Germinal center (tissue), 1 donor: ENCODE data around the gene CXCL5.
"Not testable (repeated sequence)": the region's sequence is repeated elsewhere in the genome, so short reads cannot be mapped to it uniquely, and the experiment has no call there.

Experiments
- DNase-seq: peaks from one replicate; pipeline ENCODE4 v3.0.0; 2012; ENCODE audit warnings: mixed read lengths, low spot score

CXCL5 gene

DNA sequence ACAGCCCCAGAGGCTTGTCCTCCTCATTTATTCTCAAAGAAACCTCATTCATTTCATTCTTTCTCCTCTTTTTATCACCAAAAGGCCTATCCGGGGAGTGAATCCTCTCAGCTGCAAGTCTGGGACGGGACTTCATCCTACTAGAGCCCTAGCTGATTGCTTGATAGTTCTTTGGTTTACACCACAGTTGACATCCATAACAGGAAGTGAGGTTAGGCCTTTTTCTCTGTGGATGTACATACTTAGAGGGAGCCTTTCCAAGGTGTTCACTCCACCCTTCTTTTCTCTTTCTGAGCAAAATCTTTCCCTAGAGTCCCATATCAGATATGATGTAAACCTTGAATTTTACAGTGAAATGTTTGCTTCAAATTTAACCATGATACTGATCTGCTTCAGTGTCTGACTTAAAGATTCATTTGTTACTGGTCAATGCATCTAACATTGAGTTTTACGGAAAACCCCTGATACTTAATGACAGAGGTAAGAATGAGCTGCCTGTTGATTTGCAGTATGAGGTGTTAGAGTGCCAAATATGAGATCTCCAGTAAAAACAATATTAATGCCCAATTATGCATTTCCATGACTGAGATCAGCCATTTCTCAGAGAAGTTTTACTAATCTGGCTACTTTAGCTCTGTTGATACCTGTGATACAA is 16.8 kb upstream of the CXCL5 start:
- no peak for DNase-seq

DNA sequence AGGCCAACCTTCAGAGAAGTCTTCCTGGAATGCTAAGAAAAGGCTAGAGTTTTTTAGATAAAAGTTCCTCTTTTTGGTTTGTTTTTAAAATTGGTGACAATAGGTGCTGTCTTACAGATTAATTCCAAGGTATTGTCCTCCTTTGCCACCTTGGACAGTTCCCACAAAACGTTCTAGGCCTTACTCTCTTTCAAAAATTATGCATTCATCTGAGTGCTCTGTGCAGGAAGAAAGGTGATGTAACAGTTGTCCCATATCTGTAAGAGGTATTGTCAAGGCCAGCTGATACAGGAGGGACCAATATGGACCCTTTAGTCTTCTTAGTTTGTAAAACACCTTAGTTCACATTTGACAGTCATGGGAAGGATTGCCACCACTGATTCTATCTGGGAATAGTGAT is 15.9 kb upstream of the CXCL5 start:
- DNase-seq = no peak

DNA sequence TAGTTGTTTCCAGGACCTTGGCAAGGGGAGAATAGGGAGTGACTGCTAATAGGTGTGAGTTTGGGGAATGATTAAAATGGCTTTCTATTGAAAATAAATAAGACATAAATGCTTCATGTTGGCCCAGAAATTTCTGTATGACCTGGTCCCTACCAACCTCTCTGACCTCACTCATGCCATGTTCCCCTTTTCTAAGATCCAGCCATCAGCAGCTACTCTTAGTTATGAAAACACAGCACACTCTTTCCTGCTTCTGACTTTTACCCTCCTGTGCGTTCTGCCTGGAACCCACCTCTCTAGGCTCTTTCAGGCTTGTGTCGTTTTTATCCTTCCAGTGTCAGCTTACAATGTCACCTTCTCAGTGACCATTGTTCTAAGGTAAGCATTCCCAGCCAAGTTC is 14.8 kb upstream of the CXCL5 start:
- no peak for DNase-seq

DNA sequence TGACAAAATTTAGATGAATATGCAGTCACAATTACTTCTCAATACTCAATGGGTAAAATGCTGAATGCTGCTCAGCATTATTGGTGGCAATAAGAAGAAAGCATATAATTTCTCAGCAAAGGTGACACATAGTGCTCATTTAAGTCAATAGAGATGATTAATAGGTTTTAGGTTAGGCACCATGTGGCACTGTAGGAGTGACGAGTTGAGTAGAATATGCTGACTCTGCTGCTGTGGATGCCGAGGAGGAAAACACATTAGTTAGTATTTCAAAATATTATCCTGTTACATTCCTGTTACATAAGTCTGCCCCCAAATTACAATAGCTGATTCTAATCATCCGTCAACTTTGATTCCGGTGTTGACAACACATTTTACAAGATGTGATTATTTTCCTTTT is 13.7 kb upstream of the CXCL5 start:
- DNase-seq = no peak

DNA sequence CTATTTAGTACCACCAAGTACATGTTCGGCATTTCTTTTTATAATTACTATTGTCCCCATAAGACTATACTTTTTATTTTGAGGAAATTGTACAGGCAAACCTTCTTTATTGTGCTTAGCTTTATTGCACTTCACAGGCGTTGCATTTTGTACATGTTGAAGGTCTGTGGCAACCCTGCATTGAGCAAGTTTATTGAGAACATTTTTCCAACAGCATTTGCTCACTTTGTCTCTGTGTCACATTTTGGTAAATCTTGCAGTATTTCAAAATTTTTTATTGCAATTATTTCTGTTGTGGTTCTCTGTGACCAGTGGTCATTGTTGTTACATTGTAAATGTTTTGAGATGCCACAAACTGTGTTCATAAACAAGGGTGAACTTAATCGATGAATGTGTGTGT is 10.8 kb upstream of the CXCL5 start:
- no peak for DNase-seq

DNA sequence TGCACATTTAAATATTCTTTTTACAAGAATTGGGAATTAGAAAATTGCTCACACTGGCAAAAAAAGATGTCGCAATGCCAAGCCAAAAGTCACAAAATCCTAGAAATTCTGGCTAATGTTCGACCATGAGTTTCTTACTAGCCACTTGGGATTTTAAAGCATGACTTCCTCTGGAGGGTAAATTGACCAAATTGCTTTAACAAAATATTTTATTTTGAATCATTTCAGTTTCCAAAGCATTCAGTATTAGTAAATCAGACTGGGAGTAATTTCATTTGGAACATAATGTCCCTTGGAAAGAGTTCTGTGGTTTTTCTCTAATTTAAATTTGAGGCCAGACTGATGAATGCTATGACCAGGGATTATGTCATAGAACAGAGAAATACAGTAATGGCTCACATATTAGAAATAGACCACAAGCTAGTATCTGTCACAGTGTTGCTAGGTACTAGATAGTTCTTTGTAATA is 7.6 kb upstream of the CXCL5 start:
- no peak for DNase-seq

DNA sequence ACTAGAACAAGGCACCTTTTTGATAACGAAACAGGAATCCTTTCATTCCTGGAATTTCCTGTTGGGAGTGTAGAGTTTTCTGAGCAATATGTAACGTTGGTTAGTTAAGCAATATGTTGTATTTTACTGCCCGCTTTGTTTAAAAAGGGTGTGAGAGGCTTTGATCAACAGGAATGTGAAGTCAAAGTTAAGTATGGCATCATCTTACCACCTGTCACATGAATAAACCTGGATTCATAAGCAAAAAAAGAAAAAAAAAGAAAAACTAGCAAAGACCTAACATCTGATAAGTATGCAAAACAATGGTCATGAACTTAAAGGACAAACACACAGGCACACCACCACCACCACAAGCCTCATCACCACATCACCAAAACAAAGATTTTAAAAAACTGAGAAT is 7.1 kb upstream of the CXCL5 start:
- DNase-seq = no peak

DNA sequence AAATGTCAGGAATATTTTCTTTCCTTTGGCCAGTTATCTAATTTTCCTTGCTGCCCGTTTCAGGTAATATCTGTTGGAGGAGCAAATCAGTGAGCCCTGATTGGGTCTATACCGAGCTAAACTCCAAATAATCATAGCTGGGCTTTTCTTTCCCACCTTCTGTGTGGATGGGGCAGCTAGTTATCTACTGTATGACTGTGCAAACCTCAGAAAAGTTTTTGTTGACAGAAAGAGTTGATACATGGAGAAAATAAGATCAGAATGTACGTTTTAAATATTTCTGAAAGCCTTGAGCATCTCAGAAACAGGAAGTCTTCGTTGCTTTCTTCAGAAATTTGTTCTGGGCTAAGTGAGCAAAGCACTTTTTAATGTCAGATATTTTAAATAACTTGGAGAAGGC is 6.2 kb upstream of the CXCL5 start:
- DNase-seq = no peak

DNA sequence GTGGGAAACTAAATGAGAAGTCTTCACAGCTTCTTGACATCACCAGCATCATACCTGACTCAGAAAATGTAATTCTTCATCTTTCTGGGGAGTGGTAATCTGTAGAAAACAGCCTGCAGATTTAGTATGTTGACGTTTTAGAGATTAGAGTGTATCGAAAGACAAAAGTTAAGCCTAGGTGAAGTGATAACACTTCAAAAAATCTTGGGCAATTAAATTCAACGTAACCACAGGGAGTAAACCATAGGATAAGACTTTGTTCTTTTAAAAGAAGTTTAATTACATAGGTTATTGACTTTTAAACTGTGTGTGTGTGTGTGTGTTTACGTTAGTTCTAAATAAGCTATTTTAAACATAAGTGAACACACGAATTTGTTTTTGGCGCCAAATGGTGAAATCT is 1.8 kb upstream of the CXCL5 start:
- DNase-seq = no peak

DNA sequence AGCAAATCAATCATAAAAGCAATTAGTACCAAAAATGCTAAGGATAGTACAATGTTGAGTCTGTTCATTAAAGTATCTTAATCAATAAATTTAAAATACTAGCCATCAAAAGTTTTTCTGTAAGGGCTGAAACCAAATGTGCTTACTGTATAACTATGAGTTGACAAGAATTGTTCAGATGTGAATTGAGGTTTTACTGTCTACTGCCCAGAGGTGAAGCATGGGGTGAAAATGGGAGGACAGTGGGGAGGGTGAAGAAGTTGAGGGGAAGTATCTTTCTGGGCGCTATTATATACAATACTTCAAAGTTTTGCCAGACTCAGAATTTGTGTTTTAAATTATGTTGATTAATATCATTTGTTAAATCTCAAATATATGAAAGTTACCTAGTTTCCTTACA is 6.4 kb downstream of the CXCL5 start:
- no peak for DNase-seq

DNA sequence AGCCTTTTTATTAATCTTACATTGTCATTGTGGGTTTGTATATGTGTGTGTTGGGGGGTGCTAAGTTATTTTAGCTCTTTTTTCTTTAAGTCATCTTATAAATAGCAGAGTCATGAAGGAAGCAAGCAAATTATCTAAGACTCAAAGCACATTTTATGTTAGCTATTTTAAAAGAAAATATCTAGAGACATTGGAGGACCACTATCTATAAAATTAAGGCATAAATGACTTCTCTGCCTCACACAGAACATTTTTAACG is 6.8 kb downstream of the CXCL5 start:
- no peak for DNase-seq

DNA sequence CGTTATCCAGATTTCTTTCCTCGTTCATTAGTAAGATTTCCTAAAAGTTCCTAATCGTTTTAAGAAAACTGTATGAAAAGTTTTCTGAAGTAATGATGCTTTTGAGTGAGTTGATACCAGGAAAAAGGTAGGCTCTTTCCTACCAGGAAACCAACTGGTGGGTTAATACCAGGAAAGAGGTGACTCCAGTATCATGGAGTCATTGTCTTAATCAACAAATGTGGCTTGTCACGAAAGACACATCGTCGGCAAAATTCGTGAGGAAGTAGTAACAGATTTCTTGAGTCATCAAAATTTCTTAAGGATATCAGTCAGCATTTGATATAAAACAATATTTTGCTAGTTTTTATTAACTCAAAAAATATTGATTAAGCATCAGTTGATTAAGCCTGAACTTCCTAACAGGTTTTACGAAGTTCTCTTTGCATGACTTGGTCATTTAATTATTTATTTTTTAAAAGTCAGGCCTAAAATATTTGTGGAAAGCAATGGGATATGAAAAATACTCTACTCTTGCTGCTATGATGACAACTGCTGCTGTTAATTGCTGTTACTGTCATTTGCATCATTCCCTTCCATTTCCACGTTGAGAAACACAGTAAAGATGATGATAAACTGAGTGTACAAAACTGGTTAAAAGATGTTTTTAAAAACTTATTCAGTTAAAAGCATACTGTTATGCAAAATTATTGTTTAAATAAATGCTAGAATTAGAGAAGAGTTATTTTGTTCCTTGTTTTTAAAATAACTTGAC is 7.3 kb downstream of the CXCL5 start:
- DNase-seq = no peak

DNA sequence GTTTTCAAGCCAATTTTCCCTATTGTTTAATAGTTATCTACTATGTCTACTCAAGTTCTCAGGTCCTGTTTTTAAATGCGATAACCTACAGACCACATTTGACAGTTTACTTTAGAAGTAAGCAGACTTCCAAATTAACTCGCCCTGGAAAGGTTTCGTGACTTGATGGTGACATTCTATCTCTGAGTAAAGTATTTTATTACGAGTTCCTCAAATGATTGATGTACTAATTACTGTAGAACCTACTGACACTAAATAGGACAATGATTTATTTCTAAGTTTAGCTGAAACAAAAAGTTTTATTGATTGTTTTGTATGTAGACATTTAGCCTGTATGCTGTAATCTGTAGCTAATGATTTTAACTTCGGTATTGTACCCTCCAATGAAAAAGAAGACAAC is 8.5 kb downstream of the CXCL5 start:
- DNase-seq = no peak

DNA sequence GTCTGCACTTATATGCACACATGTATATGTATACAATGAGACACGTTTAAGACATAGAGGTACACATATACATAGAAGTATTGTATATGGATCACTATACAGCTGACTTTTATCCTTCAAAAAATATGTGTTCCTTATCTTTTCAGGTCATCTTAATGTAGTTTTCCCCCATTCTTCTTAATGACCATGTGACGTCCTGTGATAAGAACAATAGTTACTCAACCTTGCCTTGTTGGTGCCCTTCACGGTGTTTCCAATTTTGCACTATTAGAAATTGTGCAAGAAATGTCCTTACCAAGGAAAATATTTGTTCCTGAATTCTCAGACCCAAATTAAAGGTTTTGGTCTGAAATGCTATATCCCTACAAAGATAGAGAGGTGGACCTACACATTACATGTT is 9.4 kb downstream of the CXCL5 start:
- no peak for DNase-seq

DNA sequence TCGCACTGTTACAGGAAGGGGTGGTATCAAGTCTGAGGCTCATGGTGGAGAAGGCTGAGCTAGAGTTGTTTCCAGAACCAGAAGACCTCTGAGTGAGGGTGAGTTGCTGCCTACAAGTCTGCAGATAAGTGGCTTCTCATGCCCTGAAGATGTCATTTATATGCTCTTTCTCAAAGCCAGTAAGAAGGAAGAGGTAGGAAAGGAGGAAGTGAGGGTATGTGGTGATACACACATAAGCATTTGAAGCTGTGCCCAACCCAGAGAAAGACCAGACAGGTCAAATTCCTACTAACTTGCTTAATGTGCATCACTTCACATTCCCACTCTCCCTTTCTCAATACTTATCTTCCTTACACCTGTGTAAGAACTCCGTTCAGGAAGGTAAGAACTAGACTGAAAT is 10.4 kb downstream of the CXCL5 start, which contains the start of gene PPBP:
Gene PPBP (minus strand): TSS at position 130 of the 400 bp plus-strand sequence. CDS start 87 bp downstream, at position 43.
- no peak for DNase-seq

DNA sequence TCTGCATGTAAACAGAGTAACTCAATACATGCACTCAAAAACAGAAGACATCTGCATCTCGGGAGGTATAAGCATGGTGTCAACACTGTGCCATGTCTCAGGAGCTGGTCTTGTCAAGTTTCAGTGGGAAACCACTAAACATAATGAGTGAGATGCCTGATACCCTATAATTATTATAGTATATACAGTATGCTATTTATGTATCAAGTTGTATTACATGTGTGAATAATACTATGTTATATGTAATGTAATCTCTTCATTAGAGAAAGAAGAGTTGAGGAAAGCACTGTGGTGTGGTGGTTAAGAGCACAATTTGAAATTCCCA is 13.0 kb downstream of the CXCL5 start:
- DNase-seq = no peak

DNA sequence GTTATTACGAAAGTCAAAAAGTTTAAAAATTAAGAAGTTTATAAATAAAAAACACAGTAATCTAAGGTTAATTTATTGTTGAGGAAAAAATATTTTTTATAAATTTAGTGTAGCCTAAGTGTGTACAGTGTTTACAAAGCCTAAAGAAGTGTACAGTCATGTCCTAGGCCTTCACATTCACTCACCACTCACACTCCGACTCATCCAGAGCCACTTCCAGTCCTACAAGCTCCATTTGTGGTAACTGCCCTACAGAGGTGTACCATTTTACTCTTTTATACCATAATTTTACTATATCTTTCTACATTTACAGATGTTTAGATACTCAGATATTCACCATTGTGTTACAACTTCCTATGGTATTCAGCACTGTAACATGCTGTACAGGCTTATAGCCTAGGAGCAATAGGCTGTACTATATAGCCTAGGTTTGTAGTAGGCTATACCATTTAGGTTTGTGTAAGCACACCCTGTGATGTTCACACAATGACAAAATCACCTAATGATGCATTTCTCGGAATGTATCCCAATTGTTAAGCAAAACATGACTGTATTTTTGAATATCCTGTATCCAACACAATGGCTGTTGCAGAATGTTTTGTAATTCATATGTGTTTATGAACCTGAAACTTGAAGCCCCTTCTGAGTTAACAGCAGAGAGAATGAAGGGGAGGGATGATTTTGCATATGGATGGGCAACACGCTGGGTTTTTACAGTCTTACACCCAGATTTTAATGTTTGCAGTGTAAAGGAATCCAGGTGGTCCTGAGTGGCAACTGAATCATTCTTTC is 13.5 kb downstream of the CXCL5 start:
- DNase-seq = no peak

DNA sequence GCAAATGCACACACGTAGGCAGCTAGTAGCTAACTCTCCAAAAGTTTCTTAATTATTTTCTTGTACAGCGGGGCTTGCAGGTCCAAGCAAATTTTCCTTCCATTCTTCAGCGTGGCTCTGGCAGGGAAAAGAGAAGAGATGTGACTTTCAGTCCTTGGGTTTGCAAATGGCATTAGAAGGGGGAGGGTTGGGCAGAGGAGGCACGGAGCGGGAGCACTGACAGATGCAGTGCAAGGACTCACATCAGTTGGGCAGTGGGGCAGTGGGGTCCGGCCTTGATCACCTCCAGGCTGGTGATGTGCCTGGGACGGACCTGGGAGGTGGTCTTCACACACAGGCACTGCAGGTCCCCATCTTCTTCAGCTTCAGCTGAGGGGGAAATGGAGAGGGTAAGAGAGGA is 17.3 kb downstream of the CXCL5 start:
- DNase-seq = not testable (repeated sequence)

DNA sequence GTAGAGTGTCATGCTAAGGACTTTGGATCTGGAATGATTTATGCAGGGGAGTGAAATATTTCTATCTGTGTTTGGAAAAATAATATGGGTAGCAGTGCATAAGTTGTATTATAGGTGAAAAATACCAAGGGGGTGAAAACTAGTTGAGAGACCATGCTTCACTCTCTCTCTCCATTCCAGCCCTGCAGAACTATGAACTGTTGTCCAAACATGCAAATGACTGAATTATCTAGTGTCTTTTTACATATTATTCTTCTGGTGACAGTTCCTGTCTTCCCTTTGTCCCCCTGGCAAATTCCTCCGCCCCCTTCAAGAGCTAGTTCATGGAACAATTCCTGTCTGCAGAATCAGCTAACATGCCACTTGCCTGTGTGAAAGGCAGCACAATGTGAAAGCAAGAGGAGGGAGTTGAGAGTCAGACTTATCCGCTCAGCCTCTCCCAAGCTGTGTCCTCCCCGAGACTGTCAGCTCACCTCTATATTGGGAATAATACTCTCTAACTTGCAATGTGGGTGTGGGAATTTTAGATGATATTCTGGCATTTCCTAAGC is 19.0 kb downstream of the CXCL5 start:
- no peak for DNase-seq

DNA sequence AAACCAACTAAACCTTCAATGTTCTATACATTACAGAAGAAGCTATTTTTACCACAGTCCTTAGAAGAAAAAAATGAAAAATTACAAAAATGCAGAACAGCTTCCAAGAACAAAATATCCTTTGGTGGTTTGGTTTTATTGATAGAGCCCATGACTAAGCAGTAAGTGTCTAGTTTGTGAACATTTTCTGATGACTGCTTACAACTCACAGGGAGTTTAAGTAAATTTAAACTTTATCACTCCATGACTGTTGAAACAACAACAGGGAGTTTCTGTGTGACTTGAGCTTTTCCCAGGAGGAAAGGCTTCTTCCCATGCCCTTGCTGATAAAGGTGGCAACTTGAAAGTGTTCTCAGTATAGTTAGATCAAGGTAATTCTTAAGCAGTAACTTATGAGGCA is 19.6 kb downstream of the CXCL5 start:
- DNase-seq = no peak

DNA sequence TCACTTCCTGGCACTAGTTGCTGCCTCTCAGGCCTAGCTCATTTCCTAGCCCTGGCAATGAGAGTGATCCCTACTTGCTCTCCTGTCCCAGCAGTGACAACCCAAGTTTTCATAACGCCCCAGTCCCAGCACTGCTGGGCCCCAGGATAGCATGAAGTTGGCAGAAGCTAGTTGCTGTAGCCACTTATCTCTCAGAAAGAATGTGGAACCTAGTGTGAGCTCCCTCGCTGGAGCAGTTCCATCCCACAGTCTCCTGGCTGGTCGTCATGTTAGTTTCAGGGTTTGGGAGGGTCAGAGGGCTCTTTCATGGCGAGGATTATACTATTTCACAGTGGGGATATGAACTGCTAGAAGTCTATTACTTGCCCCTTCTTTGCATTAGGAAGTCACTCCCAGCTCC is 21.8 kb downstream of the CXCL5 start:
- no peak for DNase-seq

DNA sequence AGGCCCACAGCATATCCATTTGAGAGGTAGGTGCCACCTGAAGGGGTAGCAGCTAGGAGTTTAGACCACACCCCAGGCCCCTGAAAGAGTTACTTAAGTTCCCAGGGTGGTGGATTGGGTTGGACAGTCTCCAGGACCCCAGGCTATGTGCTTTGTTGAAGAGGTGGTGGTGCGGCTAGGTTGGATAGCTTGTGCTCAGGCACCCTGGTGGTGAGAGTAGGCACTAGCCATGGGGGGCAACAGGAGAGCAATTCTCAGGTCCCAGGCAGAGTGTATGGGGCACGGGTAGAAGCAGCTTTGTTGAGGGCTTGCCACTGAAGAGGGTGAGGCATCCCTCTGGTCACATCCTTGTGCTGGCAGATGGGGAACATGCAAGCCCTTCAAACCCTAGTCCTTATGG is 22.3 kb downstream of the CXCL5 start:
- DNase-seq = no peak

DNA sequence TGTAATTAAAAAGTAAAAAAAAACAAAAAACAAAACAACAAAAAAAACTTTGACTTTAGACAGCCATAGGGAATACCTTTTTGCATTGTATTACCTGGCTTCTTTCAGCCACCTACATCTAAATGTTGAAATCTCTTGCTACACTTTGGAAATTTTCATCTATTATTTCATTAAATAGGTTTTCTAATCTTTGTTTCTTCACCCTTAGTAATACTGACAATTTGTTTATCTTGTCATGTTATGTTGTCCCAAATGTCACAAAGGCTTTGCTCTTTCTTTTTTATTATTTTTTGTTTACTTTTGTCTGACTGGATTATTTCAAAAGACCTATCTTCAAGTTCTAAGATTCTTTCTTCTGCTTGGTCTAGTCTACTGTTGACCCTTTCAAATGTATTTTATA is 24.1 kb downstream of the CXCL5 start:
- DNase-seq = no peak
